ENCODE measurements around the gene SPOCK3. TPM values are rescaled to one million over a fixed set of nuclear protein-coding genes. Genes with fewer than 3 reads are reported as not detected.

The SPOCK3 gene
- total RNA-seq, 1 experiment from 2014 or later: 0.24 TPM

DNA sequence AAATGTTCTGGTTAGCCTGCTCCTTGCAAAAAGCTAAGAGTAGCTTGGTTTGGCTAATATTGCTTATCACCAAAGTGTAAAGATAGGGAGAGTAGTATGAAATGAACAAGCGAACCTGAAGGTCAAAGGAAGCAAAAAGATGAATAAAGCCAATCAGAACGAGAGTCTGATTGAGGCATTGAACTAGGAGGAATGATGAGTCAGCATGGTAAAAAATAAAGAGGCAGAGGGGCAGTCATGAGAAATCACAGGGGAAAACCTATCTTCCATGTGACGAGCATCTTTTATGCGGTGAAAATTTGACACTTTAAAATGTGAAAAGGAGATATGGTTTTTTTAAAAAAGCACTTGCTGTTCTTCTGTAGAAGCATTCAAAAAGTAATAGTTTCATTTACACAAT is 533.7 kb downstream of the SPOCK3 start:
- POLR2A ChIA-PET: no interaction called here
- CTCF ChIA-PET: no interaction called here
- Mint-ChIP-seq H3K4me3 (no peak overlapping the region), H3K4me1 (peaks cover 4% of the 10 kb centered on the region; the same call in 1 of the 2 replicates), H3K36me3 (peaks cover 18% of the 10 kb centered on the region), H3K27me3 (ENCODE audit: low read depth) (no peaks in the 10 kb centered on the region; the same call in 1 of the 2 replicates), H3K9me3 (peaks cover 18% of the 10 kb centered on the region), H3K27ac (no peak overlapping the region)
- no peak for TF ChIP-seq ZBTB21 (CRISPR knock-in tag; IDR thresholded peaks at IDR 0.05; ENCODE audit: borderline replicate concordance)
- no peak for TF ChIP-seq ESRRA (CRISPR knock-in tag; IDR thresholded peaks at IDR 0.05; ENCODE audit: borderline replicate concordance)
- TF ChIP-seq SOX15 (CRISPR knock-in tag; IDR thresholded peaks at IDR 0.05): no peak
- TF ChIP-seq SP1 (CRISPR knock-in tag; conservative IDR thresholded peaks at IDR 0.05): no peak
- no peak for TF ChIP-seq PRRX2 (CRISPR knock-in tag; IDR thresholded peaks at IDR 0.05)
- ATAC-seq (no peak), DNase-seq (ENCODE audit: low spot score) (no peak)

DNA sequence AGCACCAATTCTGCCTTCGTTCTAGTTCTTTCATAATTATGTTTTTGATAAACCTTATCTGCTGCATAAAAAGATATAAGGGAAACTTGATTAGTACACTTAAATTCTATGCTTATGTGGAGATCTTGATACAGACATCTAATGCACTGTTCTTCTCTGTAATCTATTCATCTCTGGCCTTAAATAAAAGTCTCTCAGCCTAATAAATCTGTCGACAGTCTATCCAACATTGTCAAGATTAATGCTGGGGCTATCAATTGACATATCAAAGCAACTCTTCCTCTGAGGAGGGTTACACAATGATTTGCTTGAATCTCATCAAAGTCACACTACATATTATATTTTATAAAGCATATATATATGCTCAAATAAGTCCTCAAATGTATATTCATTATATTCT is 545.5 kb downstream of the SPOCK3 start:
- no peaks in the 10 kb centered on the region for H3K36me3 Mint-ChIP-seq

More for the DNA sequence above, 545.5 kb downstream of the SPOCK3 start:
- no peak for TF ChIP-seq ATF1 (CRISPR knock-in tag; IDR thresholded peaks at IDR 0.05)
- no peak for TF ChIP-seq ELF4 (CRISPR knock-in tag; IDR thresholded peaks at IDR 0.05; ENCODE audit: low read depth)
- no peak for TF ChIP-seq ETV6 (CRISPR knock-in tag; IDR thresholded peaks at IDR 0.05)
- TF ChIP-seq, protein P1, sequence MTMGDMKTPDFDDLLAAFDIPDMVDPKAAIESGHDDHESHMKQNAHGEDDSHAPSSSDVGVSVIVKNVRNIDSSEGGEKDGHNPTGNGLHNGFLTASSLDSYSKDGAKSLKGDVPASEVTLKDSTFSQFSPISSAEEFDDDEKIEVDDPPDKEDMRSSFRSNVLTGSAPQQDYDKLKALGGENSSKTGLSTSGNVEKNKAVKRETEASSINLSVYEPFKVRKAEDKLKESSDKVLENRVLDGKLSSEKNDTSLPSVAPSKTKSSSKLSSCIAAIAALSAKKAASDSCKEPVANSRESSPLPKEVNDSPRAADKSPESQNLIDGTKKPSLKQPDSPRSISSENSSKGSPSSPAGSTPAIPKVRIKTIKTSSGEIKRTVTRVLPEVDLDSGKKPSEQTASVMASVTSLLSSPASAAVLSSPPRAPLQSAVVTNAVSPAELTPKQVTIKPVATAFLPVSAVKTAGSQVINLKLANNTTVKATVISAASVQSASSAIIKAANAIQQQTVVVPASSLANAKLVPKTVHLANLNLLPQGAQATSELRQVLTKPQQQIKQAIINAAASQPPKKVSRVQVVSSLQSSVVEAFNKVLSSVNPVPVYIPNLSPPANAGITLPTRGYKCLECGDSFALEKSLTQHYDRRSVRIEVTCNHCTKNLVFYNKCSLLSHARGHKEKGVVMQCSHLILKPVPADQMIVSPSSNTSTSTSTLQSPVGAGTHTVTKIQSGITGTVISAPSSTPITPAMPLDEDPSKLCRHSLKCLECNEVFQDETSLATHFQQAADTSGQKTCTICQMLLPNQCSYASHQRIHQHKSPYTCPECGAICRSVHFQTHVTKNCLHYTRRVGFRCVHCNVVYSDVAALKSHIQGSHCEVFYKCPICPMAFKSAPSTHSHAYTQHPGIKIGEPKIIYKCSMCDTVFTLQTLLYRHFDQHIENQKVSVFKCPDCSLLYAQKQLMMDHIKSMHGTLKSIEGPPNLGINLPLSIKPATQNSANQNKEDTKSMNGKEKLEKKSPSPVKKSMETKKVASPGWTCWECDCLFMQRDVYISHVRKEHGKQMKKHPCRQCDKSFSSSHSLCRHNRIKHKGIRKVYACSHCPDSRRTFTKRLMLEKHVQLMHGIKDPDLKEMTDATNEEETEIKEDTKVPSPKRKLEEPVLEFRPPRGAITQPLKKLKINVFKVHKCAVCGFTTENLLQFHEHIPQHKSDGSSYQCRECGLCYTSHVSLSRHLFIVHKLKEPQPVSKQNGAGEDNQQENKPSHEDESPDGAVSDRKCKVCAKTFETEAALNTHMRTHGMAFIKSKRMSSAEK (CRISPR knock-in tag; IDR thresholded peaks at IDR 0.05; ENCODE audit: borderline replicate concordance): no peak
- no peak for TF ChIP-seq JUN (CRISPR knock-in tag; IDR thresholded peaks at IDR 0.05)
- TF ChIP-seq SMAD3 (CRISPR knock-in tag; IDR thresholded peaks at IDR 0.05; ENCODE audit: borderline replicate concordance): no peak
- TF ChIP-seq, protein P2, sequence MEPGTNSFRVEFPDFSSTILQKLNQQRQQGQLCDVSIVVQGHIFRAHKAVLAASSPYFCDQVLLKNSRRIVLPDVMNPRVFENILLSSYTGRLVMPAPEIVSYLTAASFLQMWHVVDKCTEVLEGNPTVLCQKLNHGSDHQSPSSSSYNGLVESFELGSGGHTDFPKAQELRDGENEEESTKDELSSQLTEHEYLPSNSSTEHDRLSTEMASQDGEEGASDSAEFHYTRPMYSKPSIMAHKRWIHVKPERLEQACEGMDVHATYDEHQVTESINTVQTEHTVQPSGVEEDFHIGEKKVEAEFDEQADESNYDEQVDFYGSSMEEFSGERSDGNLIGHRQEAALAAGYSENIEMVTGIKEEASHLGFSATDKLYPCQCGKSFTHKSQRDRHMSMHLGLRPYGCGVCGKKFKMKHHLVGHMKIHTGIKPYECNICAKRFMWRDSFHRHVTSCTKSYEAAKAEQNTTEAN (CRISPR knock-in tag; IDR thresholded peaks at IDR 0.05): no peak
- no peak for TF ChIP-seq SMAD4 (CRISPR knock-in tag; IDR thresholded peaks at IDR 0.05)
- TF ChIP-seq CREB1 (CRISPR knock-in tag; IDR thresholded peaks at IDR 0.05): no peak
- no peak for TF ChIP-seq TEAD4 (CRISPR knock-in tag; IDR thresholded peaks at IDR 0.05)
- no peak for TF ChIP-seq NFATC4 (CRISPR knock-in tag; IDR thresholded peaks at IDR 0.05)
- TF ChIP-seq EMX1 (CRISPR knock-in tag; IDR thresholded peaks at IDR 0.05): no peak
- TF ChIP-seq, protein P3, sequence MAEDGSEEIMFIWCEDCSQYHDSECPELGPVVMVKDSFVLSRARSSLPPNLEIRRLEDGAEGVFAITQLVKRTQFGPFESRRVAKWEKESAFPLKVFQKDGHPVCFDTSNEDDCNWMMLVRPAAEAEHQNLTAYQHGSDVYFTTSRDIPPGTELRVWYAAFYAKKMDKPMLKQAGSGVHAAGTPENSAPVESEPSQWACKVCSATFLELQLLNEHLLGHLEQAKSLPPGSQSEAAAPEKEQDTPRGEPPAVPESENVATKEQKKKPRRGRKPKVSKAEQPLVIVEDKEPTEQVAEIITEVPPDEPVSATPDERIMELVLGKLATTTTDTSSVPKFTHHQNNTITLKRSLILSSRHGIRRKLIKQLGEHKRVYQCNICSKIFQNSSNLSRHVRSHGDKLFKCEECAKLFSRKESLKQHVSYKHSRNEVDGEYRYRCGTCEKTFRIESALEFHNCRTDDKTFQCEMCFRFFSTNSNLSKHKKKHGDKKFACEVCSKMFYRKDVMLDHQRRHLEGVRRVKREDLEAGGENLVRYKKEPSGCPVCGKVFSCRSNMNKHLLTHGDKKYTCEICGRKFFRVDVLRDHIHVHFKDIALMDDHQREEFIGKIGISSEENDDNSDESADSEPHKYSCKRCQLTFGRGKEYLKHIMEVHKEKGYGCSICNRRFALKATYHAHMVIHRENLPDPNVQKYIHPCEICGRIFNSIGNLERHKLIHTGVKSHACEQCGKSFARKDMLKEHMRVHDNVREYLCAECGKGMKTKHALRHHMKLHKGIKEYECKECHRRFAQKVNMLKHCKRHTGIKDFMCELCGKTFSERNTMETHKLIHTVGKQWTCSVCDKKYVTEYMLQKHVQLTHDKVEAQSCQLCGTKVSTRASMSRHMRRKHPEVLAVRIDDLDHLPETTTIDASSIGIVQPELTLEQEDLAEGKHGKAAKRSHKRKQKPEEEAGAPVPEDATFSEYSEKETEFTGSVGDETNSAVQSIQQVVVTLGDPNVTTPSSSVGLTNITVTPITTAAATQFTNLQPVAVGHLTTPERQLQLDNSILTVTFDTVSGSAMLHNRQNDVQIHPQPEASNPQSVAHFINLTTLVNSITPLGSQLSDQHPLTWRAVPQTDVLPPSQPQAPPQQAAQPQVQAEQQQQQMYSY (CRISPR knock-in tag; IDR thresholded peaks at IDR 0.05): no peak
- TF ChIP-seq ZNF671 (CRISPR knock-in tag; IDR thresholded peaks at IDR 0.05): no peak
- TF ChIP-seq OVOL2 (CRISPR knock-in tag; IDR thresholded peaks at IDR 0.05; ENCODE audit: borderline replicate concordance): no peak
- TF ChIP-seq ZNF423 (CRISPR knock-in tag; IDR thresholded peaks at IDR 0.05): no peak
- no peak for TF ChIP-seq GTF2I (CRISPR knock-in tag; conservative IDR thresholded peaks at IDR 0.05)
- no peak for TF ChIP-seq NR3C1 (CRISPR knock-in tag; conservative IDR thresholded peaks at IDR 0.05; ENCODE audit: low read depth)
- no peak overlapping the region for H3K4me3 Mint-ChIP-seq
- peaks cover 22% of the 10 kb centered on the region for H3K4me1 Mint-ChIP-seq
- H3K9me3 Mint-ChIP-seq: no peaks in the 10 kb centered on the region
- DNase-seq (ENCODE audit: low spot score) (no peak), ATAC-seq (no peak)
- H3K27ac Mint-ChIP-seq: no peak overlapping the region
- ChIA-PET CTCF (no interaction called here), POLR2A (no interaction called here)
- H3K27me3 Mint-ChIP-seq (ENCODE audit: low read depth): no peaks in the 10 kb centered on the region; the same call in 1 of the 2 replicates

All from WTC11 (cell line).